Measurements from ENCODE around the gene CAPN3.

DNA sequence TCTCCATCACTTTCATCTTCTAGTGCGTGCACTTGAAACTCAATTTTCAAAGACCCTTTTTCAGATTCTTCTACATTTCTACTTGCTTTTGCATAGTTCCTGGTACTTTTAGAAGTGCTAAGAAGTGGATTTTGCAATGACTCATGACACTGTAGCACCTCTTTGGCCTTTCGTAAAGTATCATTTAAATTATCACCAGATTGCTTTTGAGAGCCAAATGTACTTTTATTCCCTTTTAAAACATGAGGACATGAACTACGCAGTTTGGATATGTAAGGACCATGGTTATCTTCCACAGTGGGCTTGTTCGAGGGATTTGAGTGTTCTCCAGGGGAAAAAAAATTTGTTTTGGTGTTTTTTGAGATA is 91.1 kb downstream of the CAPN3 start:
- TF ChIP-seq, protein P1, sequence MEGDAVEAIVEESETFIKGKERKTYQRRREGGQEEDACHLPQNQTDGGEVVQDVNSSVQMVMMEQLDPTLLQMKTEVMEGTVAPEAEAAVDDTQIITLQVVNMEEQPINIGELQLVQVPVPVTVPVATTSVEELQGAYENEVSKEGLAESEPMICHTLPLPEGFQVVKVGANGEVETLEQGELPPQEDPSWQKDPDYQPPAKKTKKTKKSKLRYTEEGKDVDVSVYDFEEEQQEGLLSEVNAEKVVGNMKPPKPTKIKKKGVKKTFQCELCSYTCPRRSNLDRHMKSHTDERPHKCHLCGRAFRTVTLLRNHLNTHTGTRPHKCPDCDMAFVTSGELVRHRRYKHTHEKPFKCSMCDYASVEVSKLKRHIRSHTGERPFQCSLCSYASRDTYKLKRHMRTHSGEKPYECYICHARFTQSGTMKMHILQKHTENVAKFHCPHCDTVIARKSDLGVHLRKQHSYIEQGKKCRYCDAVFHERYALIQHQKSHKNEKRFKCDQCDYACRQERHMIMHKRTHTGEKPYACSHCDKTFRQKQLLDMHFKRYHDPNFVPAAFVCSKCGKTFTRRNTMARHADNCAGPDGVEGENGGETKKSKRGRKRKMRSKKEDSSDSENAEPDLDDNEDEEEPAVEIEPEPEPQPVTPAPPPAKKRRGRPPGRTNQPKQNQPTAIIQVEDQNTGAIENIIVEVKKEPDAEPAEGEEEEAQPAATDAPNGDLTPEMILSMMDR (IDR thresholded peaks at IDR 0.05), result no peak
- TF ChIP-seq POLR2A (IDR thresholded peaks at IDR 0.05), result no peak
